Measurements from ENCODE around the gene RILPL1.

The RILPL1 gene

GRCh38 chr12:123491481-123491880, 42.0 kb downstream of the RILPL1 start:
- TF ChIP-seq CTCF (IDR thresholded peaks at IDR 0.05; ENCODE audit: borderline replicate concordance, insufficient read depth, low read depth, low read length), result no peak
- H3K4me3 ChIP-seq (ENCODE audit: low read depth, low read length), result no peak overlapping the region

GRCh38 chr12:123491056-123491455, 42.5 kb downstream of the RILPL1 start:
- H3K4me3 ChIP-seq (ENCODE audit: low read depth, low read length), result no peak overlapping the region
- TF ChIP-seq CTCF (IDR thresholded peaks at IDR 0.05; ENCODE audit: borderline replicate concordance, insufficient read depth, low read depth, low read length), result no peak

- no peak overlapping the region for H3K4me3 ChIP-seq (ENCODE audit: low read depth, low read length)
- no peak for TF ChIP-seq CTCF (IDR thresholded peaks at IDR 0.05; ENCODE audit: borderline replicate concordance, insufficient read depth, low read depth, low read length)
Measured at GRCh38 chr12:123490089-123490488, 43.4 kb downstream of the RILPL1 start.

- no peak for TF ChIP-seq CTCF (IDR thresholded peaks at IDR 0.05; ENCODE audit: borderline replicate concordance, insufficient read depth, low read depth, low read length)
- no peak overlapping the region for H3K4me3 ChIP-seq (ENCODE audit: low read depth, low read length)
Measured at GRCh38 chr12:123489580-123489979, 43.9 kb downstream of the RILPL1 start.

GRCh38 chr12:123488539-123489230, 44.8 kb downstream of the RILPL1 start:
- no peak for TF ChIP-seq CTCF (IDR thresholded peaks at IDR 0.05; ENCODE audit: borderline replicate concordance, insufficient read depth, low read depth, low read length)
- H3K4me3 ChIP-seq (ENCODE audit: low read depth, low read length), result no peak overlapping the region

GRCh38 chr12:123487428-123487827, 46.1 kb downstream of the RILPL1 start:
- no peak overlapping the region for H3K4me3 ChIP-seq (ENCODE audit: low read depth, low read length)
- TF ChIP-seq CTCF (IDR thresholded peaks at IDR 0.05; ENCODE audit: borderline replicate concordance, insufficient read depth, low read depth, low read length), result no peak

- TF ChIP-seq CTCF (IDR thresholded peaks at IDR 0.05; ENCODE audit: borderline replicate concordance, insufficient read depth, low read depth, low read length), result no peak
- no peak overlapping the region for H3K4me3 ChIP-seq (ENCODE audit: low read depth, low read length)
Measured at GRCh38 chr12:123485756-123486155, 47.8 kb downstream of the RILPL1 start.
